COLO668 (cell line): ENCODE data around the gene PRODH2.
"Not testable (repeated sequence)": the region's sequence is repeated elsewhere in the genome, so short reads cannot be mapped to it uniquely, and the experiment has no call there.

Experiments
- DNase-seq: peaks from one replicate; lab custom pipeline; 2025; ENCODE audit not compliant: unreplicated experiment; lab: John Stamatoyannopoulos, UW

PRODH2 gene

GRCh38 chr19:35781650-35782049 lies 31.0 kb downstream of the PRODH2 start:
- DNase-seq, result no peak

- no peak for DNase-seq
Measured at GRCh38 chr19:35780717-35781116, 31.9 kb downstream of the PRODH2 start.

- DNase-seq, result no peak
Measured at GRCh38 chr19:35780058-35780457, 32.6 kb downstream of the PRODH2 start.

- DNase-seq, result no peak
Measured at GRCh38 chr19:35779033-35779432, 33.6 kb downstream of the PRODH2 start.

- DNase-seq, result no peak
Measured at GRCh38 chr19:35777961-35778360, 34.7 kb downstream of the PRODH2 start.

GRCh38 chr19:35777086-35777841 lies 35.4 kb downstream of the PRODH2 start:
- no peak for DNase-seq

GRCh38 chr19:35776102-35776788 lies 36.4 kb downstream of the PRODH2 start:
- DNase-seq, result no peak

- peak; percentile 99 for DNase-seq
Measured at GRCh38 chr19:35775298-35776101, 37.1 kb downstream of the PRODH2 start, which contains the start of gene ARHGAP33. Gene ARHGAP33 (plus strand): TSS chr19:35775564. CDS start chr19:35775659, 95 bp downstream.

- no peak for DNase-seq
Measured at GRCh38 chr19:35775046-35775297, 37.7 kb downstream of the PRODH2 start.

- DNase-seq, result peak; percentile 20
Measured at GRCh38 chr19:35774274-35775045, 38.2 kb downstream of the PRODH2 start.

GRCh38 chr19:35773020-35773806 lies 39.4 kb downstream of the PRODH2 start:
- no peak for DNase-seq

- not testable (repeated sequence) for DNase-seq
Measured at GRCh38 chr19:35772362-35772761, 40.3 kb downstream of the PRODH2 start.

- no peak for DNase-seq
Measured at GRCh38 chr19:35768082-35768421, 44.6 kb downstream of the PRODH2 start.

- no peak for DNase-seq
Measured at GRCh38 chr19:35767288-35768081, 45.2 kb downstream of the PRODH2 start.

GRCh38 chr19:35766571-35767104 lies 46.0 kb downstream of the PRODH2 start:
- DNase-seq, result no peak

GRCh38 chr19:35764432-35765315 lies 48.0 kb downstream of the PRODH2 start:
- DNase-seq, result no peak

GRCh38 chr19:35760711-35761349 lies 51.8 kb downstream of the PRODH2 start:
- no peak for DNase-seq

GRCh38 chr19:35759697-35760096 lies 52.9 kb downstream of the PRODH2 start:
- no peak for DNase-seq
